NOMO-1 treated with DMSO at 0.1 percent for 48 hours (cell line): ENCODE results near the gene ARRDC3.

Source experiments
- DNase-seq: peaks from one replicate; lab custom pipeline; 2025; ENCODE audit not compliant: unreplicated experiment; lab: John Stamatoyannopoulos, UW

The ARRDC3 gene

DNA sequence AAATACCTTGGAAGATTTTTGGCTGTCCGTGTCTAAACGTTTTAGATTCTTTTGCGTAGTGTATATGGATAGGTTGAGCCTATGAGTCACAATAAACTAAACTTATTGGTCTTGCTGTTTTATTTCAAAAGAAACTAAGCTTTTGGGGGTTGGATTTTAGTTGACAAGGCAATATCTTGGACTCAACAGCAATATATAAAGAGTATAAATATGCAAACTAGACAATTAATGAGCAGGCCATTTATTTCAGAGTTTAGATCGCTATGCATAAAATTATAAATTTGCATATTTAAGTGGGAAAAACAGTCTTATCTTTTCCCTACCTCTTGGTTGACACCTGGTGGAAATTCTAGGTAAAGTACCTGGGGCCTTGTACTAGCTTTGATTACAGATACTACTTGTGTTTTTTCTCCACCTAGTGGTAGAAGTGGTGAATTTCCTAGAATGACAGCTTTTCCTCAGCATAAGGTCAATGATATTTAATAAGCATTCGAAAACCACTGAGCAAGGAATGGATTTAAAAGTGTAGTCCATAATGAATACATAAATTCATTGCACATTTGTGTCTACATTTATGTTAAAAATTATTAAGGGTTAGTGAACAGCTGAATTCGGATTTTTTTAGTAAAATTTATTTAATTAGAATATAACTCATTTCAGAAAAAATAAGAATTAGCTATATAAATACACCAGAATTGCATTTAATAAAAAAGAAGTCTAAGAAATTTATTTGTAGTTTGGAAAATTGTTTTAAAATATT, 1.7 kb upstream of the ARRDC3 start:
- DNase-seq, result peak; percentile 89

DNA sequence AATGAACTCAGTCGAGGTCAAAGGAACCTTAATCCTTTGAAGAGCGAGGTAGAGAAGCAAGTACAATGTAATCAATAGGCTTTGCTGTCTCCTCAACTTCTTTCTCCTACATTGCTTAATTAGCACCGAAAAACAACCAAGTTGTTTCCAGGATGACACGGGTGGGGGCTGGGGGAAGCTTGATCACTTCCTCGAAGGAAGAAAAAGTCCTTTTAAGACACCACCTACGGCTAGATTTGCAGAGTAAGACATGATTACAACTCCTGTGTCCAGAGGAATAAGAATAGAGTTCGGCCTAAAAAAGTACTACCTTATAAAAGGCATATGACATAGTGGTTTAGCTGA, 811 bp upstream of the ARRDC3 start:
- DNase-seq, result peak; percentile 34

DNA sequence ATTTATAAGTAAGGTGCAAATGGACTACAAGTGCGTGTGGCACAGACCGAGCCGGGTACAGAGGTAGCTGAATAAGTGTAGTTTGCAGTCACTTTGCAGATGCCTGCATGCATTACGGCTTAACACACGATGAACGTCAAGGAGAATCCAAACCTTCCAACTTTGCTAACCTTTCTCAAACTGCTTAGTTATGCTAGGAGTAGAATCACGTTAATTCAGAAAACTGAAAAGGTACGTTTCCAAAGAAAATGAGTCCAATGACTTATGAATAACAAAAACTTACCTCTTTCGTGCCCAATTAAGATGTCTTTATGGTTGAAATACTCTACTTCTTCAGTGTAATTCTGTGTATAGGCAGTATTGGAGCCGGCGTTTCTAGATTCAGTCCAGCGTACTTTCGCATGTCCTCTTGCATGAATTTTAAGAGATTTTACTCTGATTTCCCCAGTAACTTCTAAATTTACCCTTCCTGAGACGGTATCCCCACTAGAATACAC, 539 bp downstream of the ARRDC3 start:
- DNase-seq, result peak; percentile 58

GRCh38 chr5:91381774-91382359, 1.2 kb downstream of the ARRDC3 start:
- DNase-seq, result peak; percentile 90

DNA sequence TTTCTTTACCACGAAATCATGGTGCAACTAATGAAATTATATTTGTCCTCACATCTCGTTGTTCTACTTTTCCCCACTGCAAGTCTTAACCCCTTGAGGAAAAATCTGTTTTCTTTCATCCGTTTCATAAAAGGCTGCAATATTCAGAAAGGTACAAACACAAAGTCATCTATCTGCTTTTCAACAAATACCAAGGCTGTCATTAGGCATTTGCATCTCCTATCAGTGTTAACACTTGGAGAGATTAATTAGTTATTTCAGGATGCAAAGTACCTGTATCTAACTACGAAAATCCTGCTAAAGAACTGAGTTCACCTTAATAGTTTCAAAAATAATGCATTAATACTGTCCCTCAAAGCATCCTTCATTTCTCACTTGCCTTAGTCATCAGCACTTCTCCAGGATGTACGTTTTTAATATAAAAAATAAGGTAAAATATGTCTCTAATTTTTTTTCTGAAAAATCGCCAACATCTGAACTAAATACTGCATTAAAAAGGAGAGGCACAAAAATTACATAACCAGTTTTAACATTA, 1.8 kb downstream of the ARRDC3 start:
- DNase-seq, result no peak

- peak; percentile 94 for DNase-seq
Measured at GRCh38 chr5:91380491-91381238, 2.5 kb downstream of the ARRDC3 start.

- peak; percentile 91 for DNase-seq
Measured at GRCh38 chr5:91379914-91380490, 3.1 kb downstream of the ARRDC3 start.

DNA sequence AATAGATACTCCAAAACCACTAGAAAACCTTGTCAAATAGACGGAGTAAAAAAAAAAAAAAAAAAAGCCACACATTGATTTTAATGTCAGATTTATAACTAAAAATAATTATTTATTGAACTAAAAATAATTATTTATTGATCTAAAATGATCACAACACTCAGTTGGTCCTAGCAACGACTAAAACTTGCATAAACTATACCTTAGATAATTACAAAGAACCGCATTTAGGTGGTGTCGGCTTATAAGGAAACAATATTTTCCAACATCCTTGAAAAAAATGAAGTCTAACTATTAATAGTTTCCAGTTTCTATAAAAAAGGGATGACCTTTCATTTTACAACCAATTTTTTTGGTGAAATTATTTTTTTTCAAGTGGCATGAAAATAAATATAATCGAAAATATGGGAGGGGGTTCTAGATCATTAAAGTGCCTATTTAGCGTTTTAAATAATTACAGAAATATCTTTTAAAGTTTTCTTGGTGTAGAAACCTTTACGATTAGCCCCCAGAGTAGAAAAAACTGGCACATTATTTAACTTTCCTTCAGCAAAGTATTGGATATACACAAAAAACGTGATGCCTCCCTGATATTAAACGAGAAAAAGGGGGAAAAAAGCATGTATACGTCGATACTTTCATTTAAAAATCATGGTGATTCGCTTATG, 3.7 kb downstream of the ARRDC3 start:
- DNase-seq, result peak; percentile 10

GRCh38 chr5:91378752-91379211, 4.3 kb downstream of the ARRDC3 start:
- no peak for DNase-seq

GRCh38 chr5:91374893-91375520, 8.1 kb downstream of the ARRDC3 start:
- no peak for DNase-seq

GRCh38 chr5:91373600-91373999, 9.5 kb downstream of the ARRDC3 start:
- no peak for DNase-seq

DNA sequence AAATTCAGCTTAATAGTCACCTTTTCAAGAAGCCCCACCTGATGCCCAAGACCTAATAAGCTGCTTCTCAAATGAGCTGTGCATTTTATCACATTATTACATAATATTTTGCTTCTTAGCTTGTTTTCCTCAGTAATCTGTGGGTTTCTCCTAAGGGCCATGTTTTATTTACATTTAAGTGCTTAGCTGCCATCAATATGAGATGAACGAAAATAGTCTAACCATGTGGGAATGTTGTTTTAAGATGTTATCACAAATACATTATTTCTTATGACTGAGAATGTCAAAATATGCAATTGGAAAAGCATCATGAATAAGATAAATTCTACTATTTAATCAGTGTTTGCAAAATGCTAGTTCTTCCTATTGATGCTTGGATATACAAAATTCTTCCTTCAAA, 10.1 kb downstream of the ARRDC3 start:
- DNase-seq, result no peak

DNA sequence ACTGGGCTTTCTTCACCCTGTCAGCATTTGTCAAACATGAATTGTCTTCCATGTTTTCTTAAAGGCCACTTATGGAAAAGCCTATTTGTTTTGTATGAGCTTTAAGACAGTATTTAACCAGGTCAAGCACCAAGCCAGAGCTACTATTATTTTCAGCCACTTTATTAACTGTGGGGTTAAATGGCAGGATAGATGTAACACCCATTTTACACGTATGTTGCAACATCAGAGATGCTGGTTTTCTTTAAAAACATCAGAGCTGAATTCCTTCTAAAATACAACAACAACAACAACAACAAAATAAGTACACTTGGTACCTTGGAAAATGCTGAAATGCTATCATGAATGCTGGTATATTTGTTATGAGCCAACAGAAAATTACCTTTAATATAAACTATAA, 13.6 kb downstream of the ARRDC3 start:
- no peak for DNase-seq

DNA sequence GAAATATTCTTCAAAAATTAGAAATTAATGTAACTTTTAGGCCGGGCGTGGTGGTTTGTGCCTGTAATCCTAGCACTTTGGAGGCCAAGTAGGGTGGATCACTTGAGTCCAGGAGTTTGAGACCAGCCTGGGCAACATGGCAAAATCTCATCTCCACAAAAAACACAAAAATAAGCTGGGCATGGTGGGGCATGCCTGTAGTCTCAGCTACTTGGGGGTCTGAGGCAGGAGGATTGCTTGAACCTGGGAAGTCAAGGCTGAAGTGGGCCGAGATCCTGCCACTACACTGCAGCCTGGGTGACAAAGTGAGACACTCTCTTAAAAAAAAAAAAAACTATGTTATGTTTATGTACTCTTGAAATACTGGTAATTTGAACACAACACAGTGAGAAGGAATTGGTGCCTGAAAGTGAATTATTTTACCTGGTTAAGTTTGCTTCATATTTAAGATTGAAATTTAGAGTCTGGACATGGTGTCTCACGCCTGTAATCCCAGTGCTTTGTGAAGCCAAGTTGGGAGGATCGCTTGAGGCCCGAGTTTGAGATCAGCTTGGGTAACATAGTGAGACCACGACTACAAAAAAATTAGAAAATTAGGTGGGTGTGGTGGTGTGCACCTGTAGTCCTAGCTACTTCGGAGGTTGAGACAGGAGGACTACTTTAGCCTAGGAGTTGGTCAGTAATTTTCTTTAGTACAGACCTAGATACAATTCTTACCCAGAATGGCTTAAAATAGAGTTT, 15.0 kb downstream of the ARRDC3 start:
- no peak for DNase-seq

DNA sequence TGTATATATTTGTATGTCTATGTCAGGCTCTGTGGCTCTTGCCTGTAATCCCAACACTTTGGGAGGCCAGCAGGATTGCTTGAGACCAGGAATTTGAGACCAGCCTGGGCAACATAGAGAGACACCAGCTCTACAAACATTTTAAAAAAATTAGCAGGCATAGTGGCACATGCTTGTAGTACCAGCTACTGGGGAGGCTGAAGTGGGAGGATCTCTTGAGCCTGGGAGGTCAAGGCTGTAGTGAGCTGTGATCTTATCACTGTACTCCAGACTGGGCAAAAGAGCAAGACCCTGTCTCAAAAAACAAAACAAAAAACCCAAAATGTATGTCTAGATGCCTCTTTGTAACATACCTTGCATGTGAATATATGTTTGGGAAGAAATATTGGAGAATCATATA, 15.8 kb downstream of the ARRDC3 start:
- no peak for DNase-seq

DNA sequence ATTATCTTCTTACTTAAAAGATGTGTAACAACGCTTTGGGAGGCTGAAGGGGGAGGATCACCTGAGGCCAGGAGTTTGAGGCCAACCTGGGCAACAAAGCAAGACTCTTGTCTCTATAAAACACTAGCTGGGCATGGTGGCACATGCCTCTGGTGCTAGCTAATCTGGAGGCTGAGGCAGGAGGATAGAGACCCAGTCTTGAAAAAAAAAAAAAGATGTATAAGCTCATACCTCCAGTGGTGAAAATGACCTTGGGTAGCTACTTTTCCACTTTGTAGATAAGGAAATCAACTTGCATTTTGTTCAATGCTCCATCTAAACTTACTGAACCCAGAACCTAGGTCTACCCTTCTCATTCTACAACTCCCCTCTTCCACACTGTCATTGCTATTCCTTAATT, 16.6 kb downstream of the ARRDC3 start:
- DNase-seq, result no peak

GRCh38 chr5:91365498-91365897, 17.6 kb downstream of the ARRDC3 start:
- no peak for DNase-seq

DNA sequence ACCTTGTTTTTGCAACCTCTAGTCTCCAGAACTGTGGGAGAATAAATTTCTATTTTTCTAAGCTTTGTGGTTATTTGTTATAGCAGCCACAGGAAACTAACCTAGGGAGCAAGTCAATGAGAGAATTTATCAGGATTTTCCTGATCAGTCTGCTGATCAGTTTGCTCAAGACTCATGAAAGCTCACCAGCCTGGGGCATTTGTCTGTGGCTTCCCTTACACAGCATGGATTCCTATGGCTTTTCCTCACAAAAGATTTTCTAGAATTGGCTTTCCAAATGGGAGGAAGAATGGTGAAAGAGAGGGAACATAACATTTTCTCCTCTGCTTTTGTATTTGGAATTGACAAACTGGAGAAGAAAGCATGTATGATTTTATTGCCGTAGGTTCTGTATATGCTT, 20.2 kb downstream of the ARRDC3 start:
- DNase-seq, result no peak

- DNase-seq, result no peak
Measured at GRCh38 chr5:91361790-91362189, 21.3 kb downstream of the ARRDC3 start.
